PC-3 (cell line): Measurements from ENCODE around the gene ZFTA. TPM values are rescaled to one million over a fixed set of nuclear protein-coding genes. Genes with fewer than 3 reads are reported as not detected.
"Not testable (repeated sequence)": the region's sequence is repeated elsewhere in the genome, so short reads cannot be mapped to it uniquely, and the experiment has no call there.

Experiments
- ATAC-seq: fragments of 200-7000 bp; cut with Tn5 transposase; 2 replicates; pipeline ENCODE4 v1.9.1; 2020; ENCODE audit warnings: mild to moderate bottlenecking, moderate library complexity
- BruUV-seq: library from RNA; stranded (reverse); fragments of 400-500 nt; replicated peaks from 2 replicates; lab custom pipeline; 2021; lab: Mats Ljungman, UMichigan
- CTCF ChIA-PET: fragments of 300-600 bp; sonication (Branson Sonifier 250); formaldehyde crosslinking; loops from one replicate; lab custom pipeline; 2022; ENCODE audit warnings: antibody characterized with exemption; lab: Charles Lee
- POLR2A ChIA-PET: fragments of 300-600 bp; sonication (Branson Sonifier 250); formaldehyde crosslinking; loops from one replicate; lab custom pipeline; 2022; ENCODE audit warnings: antibody characterized with exemption; ENCODE audit not compliant: unreplicated experiment; lab: Charles Lee
- DNase-seq: peaks from one replicate; pipeline ENCODE4 v3.0.0-alpha.2; 2015
- H2AFZ ChIP-seq: fragments of 300-600 bp; sonication (generic); 2 replicates; pipeline ENCODE4 v1.6.0; 2016; ENCODE audit warnings: antibody characterized with exemption, low read length
- H3F3A ChIP-seq: fragments of 300-600 bp; sonication (generic); one replicate; pipeline ENCODE4 v1.6.0; 2017; ENCODE audit warnings: antibody characterized with exemption, low read length, control low read depth, mild to moderate bottlenecking; ENCODE audit not compliant: unreplicated experiment
- H3K27ac ChIP-seq: fragments of 300-600 bp; sonication (generic); 2 replicates; pipeline ENCODE4 v1.5.1; 2016; ENCODE audit warnings: mild to moderate bottlenecking, low read length
- H3K27me3 ChIP-seq: fragments of 300-600 bp; sonication (generic); 2 replicates; pipeline ENCODE4 v1.6.1; 2016; ENCODE audit warnings: low read length, mixed read lengths
- H3K36me3 ChIP-seq: fragments of 300-600 bp; sonication (generic); 2 replicates; pipeline ENCODE4 v1.6.1; 2016; ENCODE audit warnings: low read depth, mixed run types, low read length, mixed read lengths
- H3K4me1 ChIP-seq: fragments of 300-600 bp; sonication (generic); 2 replicates; pipeline ENCODE4 v1.5.1; 2016; ENCODE audit warnings: low read length; ENCODE audit not compliant: insufficient read depth
- H3K4me2 ChIP-seq: fragments of 300-600 bp; sonication (generic); 2 replicates; pipeline ENCODE4 v1.6.0; 2016; ENCODE audit warnings: low read length
- H3K4me3 ChIP-seq: fragments of 300-600 bp; sonication (generic); 2 replicates; pipeline ENCODE4 v1.5.1; 2016; ENCODE audit warnings: mild to moderate bottlenecking, low read length, mixed read lengths
- H3K79me2 ChIP-seq: fragments of 300-600 bp; sonication (generic); 2 replicates; pipeline ENCODE4 v1.6.1; 2017; ENCODE audit warnings: low read length, mixed read lengths
- H3K9ac ChIP-seq: fragments of 300-600 bp; sonication (generic); 2 replicates; pipeline ENCODE4 v1.6.0; 2016; ENCODE audit warnings: mild to moderate bottlenecking, low read length
- H3K9me2 ChIP-seq: fragments of 300-600 bp; sonication (generic); replicated peaks from 2 replicates; pipeline ENCODE4 v1.6.1; 2016; ENCODE audit warnings: mixed run types, low read length, mixed read lengths
- H3K9me3 ChIP-seq: fragments of 300-600 bp; sonication (generic); 2 replicates; pipeline ENCODE4 v1.6.1; 2016; ENCODE audit warnings: low read length, mixed read lengths
- H4K20me1 ChIP-seq: fragments of 300-600 bp; sonication (generic); 2 replicates; pipeline ENCODE4 v1.6.1; 2016; ENCODE audit warnings: low read length, mixed read lengths
- EZH2 ChIP-seq: fragments of 300-600 bp; sonication (generic); IDR thresholded peaks from one replicate; pipeline ENCODE4 v1.6.1; 2017; ENCODE audit warnings: antibody characterized with exemption, mild to moderate bottlenecking, low read length; ENCODE audit not compliant: unreplicated experiment
- EZH2phosphoT487 ChIP-seq: fragments of 300-600 bp; sonication (generic); IDR thresholded peaks from 2 replicates; pipeline ENCODE4 v1.6.1; 2018; ENCODE audit warnings: mild to moderate bottlenecking, antibody characterized with exemption, low read length, borderline replicate concordance
- intact Hi-C: fragments of 100-400 bp; cut with micrococcal nuclease; formaldehyde crosslinking; loops from 2 replicates; pipeline ENCODE4 v1.9.0; 2023
- total RNA-seq: library from RNA; depleted of rRNA; stranded (reverse); fragments of >200 nt; gene quantifications from 2 replicates; pipeline ENCODE4 v1.2.3, GENCODE V29; 2014
- TF ChIP-seq, protein P1 (sequence below): fragments of 300-600 bp; sonication (generic); conservative IDR thresholded peaks from 2 replicates; pipeline ENCODE4 v1.5.1; 2017; ENCODE audit warnings: antibody characterized with exemption, low read depth, mild to moderate bottlenecking, low read length

The ZFTA gene
- total RNA-seq, 1 experiment from 2014 or later, result 15.1 TPM

DNA sequence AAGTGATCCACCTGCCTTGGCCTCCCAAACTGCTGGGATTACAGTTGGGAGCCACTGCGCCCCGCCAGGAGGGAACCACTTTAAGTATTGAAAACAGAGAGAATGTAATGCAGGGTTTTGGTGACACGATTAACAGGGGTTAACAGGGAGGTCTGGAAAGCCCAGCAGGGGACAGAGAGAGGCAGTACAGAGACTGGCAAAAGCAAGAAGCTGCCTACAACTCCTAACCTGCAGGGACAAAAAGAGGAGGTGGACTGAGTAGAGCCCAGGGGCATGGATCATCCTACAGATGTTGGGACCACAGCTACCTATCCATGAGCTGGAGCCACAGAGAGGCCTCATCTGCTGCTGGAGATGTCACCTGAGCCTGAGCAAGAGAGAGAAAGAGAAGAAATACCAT is 42.9 kb upstream of the ZFTA start:
- Histone ChIP-seq H3K9ac (no peak overlapping the region), H2AFZ (no peak overlapping the region), H3K27me3 (no peaks in the 10 kb centered on the region), H4K20me1 (peaks cover 26% of the 10 kb centered on the region), H3F3A (no peaks in the 10 kb centered on the region), H3K4me3 (no peak overlapping the region), H3K9me2 (no peaks in the 10 kb centered on the region), H3K79me2 (peaks cover 31% of the 10 kb centered on the region), H3K4me2 (0 out of 2 replicates have a peak overlapping the region, but pooled peaks have one; percentile 9), H3K27ac (no peak overlapping the region), H3K9me3 (no peaks in the 10 kb centered on the region), H3K36me3 (peaks cover 5% of the 10 kb centered on the region; the same call in 1 of the 2 replicates), H3K4me1 (peaks cover 17% of the 10 kb centered on the region)
- ATAC-seq (no peak), DNase-seq (no peak)
- intact Hi-C loops, result no loop called here
- CTCF ChIA-PET, result no interaction called here
- TF ChIP-seq, protein P1, sequence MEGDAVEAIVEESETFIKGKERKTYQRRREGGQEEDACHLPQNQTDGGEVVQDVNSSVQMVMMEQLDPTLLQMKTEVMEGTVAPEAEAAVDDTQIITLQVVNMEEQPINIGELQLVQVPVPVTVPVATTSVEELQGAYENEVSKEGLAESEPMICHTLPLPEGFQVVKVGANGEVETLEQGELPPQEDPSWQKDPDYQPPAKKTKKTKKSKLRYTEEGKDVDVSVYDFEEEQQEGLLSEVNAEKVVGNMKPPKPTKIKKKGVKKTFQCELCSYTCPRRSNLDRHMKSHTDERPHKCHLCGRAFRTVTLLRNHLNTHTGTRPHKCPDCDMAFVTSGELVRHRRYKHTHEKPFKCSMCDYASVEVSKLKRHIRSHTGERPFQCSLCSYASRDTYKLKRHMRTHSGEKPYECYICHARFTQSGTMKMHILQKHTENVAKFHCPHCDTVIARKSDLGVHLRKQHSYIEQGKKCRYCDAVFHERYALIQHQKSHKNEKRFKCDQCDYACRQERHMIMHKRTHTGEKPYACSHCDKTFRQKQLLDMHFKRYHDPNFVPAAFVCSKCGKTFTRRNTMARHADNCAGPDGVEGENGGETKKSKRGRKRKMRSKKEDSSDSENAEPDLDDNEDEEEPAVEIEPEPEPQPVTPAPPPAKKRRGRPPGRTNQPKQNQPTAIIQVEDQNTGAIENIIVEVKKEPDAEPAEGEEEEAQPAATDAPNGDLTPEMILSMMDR, result no peak
- no peak for TF ChIP-seq EZH2phosphoT487
- no peak for TF ChIP-seq EZH2
- BruUV-seq, result no TSS peak
- POLR2A ChIA-PET, result no interaction called here

DNA sequence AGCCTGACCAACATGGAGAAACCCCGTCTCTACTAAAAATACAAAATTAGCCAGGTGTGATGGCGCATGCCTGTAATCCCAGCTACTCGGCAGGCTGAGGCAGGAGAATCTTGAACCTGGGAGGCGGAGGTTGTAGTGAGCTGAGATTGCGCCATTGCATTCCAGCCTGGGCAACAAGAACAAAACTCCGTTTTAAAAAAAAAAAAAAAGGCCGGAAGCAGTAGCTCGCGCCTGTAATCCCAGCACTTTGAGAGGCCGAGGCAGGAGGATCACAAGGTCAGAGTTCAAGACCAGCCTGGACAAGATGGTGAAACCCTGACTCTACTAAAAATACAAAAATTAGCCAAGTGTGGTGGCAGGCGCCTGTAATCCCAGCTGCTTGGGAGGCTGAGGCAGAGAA is 41.8 kb upstream of the ZFTA start:
- intact Hi-C loops, H3K4me3 ChIP-seq, H3K4me2 ChIP-seq, H3K27ac ChIP-seq, DNase-seq, CTCF ChIA-PET, BruUV-seq, POLR2A ChIA-PET, H3K9ac ChIP-seq, H3K36me3 ChIP-seq, H3F3A ChIP-seq, H3K9me2 ChIP-seq, H3K27me3 ChIP-seq, H2AFZ ChIP-seq, ATAC-seq, H3K9me3 ChIP-seq: not testable (repeated sequence)
- peaks cover 14% of the 10 kb centered on the region for H4K20me1 ChIP-seq
- H3K79me2 ChIP-seq, result peaks cover 20% of the 10 kb centered on the region
- peaks cover 16% of the 10 kb centered on the region for H3K4me1 ChIP-seq

DNA sequence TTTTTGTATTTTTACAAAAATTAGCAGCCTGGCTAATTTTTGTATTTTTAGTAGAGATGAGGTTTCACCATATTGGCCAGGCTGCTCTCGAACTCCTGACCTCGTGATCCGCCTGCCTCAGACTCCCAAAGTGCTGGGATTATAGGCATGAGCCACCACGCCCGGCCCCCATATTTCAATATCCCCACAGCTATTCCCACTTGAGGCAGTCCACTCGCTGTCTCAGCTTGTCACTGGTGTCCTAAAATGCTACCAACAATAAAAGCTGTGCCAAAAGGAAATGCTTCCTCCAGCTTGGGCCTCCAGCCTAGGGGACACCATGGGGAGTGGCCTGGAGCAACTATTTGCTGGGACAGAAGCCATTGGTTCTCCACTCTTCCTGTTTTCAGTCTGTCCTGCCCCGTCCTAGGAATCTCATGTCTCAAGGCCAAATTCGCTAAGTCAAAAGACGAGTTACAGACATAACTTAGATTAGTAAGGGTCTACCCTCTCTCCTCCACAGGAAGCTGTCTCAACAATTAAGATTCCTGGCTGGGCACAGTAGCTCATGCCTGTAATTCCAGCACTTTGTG is 37.4 kb upstream of the ZFTA start:
- DNase-seq (no peak), ATAC-seq (no peak)
- no peak overlapping the region for H3K4me2 ChIP-seq
- H3K9ac ChIP-seq, result no peak overlapping the region
- CTCF ChIA-PET, result no interaction called here
- H3F3A ChIP-seq, result no peaks in the 10 kb centered on the region
- H3K79me2 ChIP-seq, result no peaks in the 10 kb centered on the region
- H2AFZ ChIP-seq, result no peak overlapping the region
- no peak overlapping the region for H3K27ac ChIP-seq
- H3K9me2 ChIP-seq, result no peaks in the 10 kb centered on the region
- POLR2A ChIA-PET, result no interaction called here
- BruUV-seq, result no TSS peak
- H3K4me1 ChIP-seq, result peaks cover 32% of the 10 kb centered on the region
- TF ChIP-seq EZH2, result no peak
- TF ChIP-seq, protein P1, result no peak
- TF ChIP-seq EZH2phosphoT487, result no peak
- no peaks in the 10 kb centered on the region for H4K20me1 ChIP-seq
- H3K27me3 ChIP-seq, result no peaks in the 10 kb centered on the region
- no peak overlapping the region for H3K4me3 ChIP-seq
- no peaks in the 10 kb centered on the region for H3K9me3 ChIP-seq
- intact Hi-C loops, result no loop called here
- no peaks in the 10 kb centered on the region for H3K36me3 ChIP-seq
